Transverse colon (tissue), 4 donors: ENCODE measurements around the gene TAC1. TPM values are rescaled to one million over a fixed set of nuclear protein-coding genes. Genes with fewer than 3 reads are reported as not detected.

ENCODE experiments used
- DNase-seq: peaks from one replicate; pipeline ENCODE4 v3.0.0-alpha.2; 2019
- H3K27ac ChIP-seq, 4 donors: fragments of 200-600 bp; sonication (generic); 2 replicates each; pipeline ENCODE4 v1.5.1; 2016 to 2018; ENCODE audit warnings: inconsistent platforms in 4 of 4
- H3K27me3 ChIP-seq: fragments of 200-600 bp; sonication (generic); 2 replicates; pipeline ENCODE4 v1.5.1; 2017; ENCODE audit warnings: inconsistent platforms
- H3K36me3 ChIP-seq, 4 donors: fragments of 200-600 bp; sonication (generic); 2 replicates each; pipeline ENCODE4 v1.5.1; 2017 to 2019; ENCODE audit warnings: inconsistent platforms in 4 of 4
- H3K4me1 ChIP-seq, 4 donors: fragments of 200-600 bp; sonication (generic); 2 replicates each; pipeline ENCODE4 v1.5.1; 2017 to 2020; ENCODE audit warnings: inconsistent platforms in 4 of 4
- H3K4me3 ChIP-seq, 4 donors: fragments of 200-600 bp; sonication (generic); 1 replicate in 1 of 4; 2 replicates in 3 of 4; pipeline versions ENCODE4 v1.5.1 to v1.6.1; 2017 to 2019; ENCODE audit warnings: inconsistent platforms in 4 of 4
- H3K9me3 ChIP-seq, 2 donors: fragments of 200-600 bp; sonication (generic); 2 replicates each; pipeline ENCODE4 v1.5.1; 2017 to 2019; ENCODE audit warnings: inconsistent platforms in 2 of 2
- EP300 ChIP-seq: sonication (generic); formaldehyde crosslinking; IDR thresholded peaks from one replicate; pipeline ENCODE4 v1.6.1; 2017; ENCODE audit warnings: antibody characterized with exemption, low read depth
- POLR2A ChIP-seq: fragments of 450-650 bp; IDR thresholded peaks from one replicate; pipeline ENCODE4 v1.6.1; 2016; ENCODE audit warnings: antibody characterized with exemption, mild to moderate bottlenecking, moderate library complexity
- POLR2AphosphoS5 ChIP-seq, 3 donors: sonication (generic); formaldehyde crosslinking; IDR thresholded peaks; one replicate each; pipeline ENCODE4 v1.6.1; 2016; ENCODE audit warnings: antibody characterized with exemption in 3 of 3
- WGBS, 2 donors: methylation state at CpG; one replicate each; pipeline ENCODE4 v1.1.5; 2018; ENCODE audit warnings: low coverage in 1 of 2; 5-methylcytosine and 5-hydroxymethylcytosine counted together
- in situ Hi-C, 4 donors: fragments of 200-750 bp; cut with MboI; loops; one replicate each; pipeline versions ENCODE4 v1.15.0 to v1.15.1; 2017; ENCODE audit warnings: low sequenced_read_pairs in 3 of 4, low pct_ligation_motif_present in 1 of 4, low pct_unique_long_range_greater_than_20kb in 1 of 4
- intact Hi-C: fragments of 100-400 bp; cut with DNase I; formaldehyde crosslinking; loops from one replicate; pipeline ENCODE4 v1.15.1; 2023; ENCODE audit warnings: low total_unique reads
- total RNA-seq, 4 donors: library from RNA; depleted of rRNA; stranded (reverse); fragments of >200 nt; gene quantifications; one replicate each; pipeline ENCODE4 v1.1.0, GENCODE V29; 2016
- TF ChIP-seq, protein P1 (sequence below), 5 experiments: fragments of 200-600 bp in 3 of 5; fragments of 450-650 bp in 2 of 5; sonication (generic) in 3 of 5; IDR thresholded peaks; 1 replicate in 2 of 5; 2 replicates in 3 of 5; pipeline ENCODE4 v1.5.1; 2016 to 2017; ENCODE audit warnings: antibody characterized with exemption in 5 of 5, inconsistent platforms in 3 of 5, mild to moderate bottlenecking in 2 of 5, moderate library complexity in 1 of 5

TAC1 gene
- total RNA-seq, 4 donors from 2014 or later, result 2.7 to 4.0 TPM; not detected in 2

DNA sequence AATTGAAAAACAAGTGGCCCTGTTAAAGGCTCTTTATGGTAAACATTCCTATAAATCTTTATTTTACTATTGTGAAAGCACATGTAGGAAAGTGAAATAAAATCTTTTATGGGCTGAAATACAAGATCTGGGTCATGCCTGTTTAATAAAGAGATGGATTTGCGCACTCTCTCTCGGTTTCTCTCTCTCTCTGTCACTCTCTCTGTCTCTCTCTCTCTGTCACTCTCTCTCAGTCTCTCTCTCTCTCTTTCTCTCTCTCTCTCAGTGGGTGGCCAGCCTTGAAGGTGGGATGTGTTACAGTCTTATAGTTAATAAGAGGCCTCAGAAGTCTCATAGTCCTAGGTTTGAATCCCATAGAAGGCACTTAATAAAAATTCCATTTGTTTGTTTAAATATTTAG lies 2.4 kb downstream of the TAC1 start:
- DNase-seq, result no peak
- Histone ChIP-seq H3K4me3 (no peak overlapping the region), H3K27me3 (peaks cover 84% of the 10 kb centered on the region), H3K27ac (no peak overlapping the region), H3K4me1 (peaks cover 0 to 25% (median 12%) of the 10 kb centered on the region in 4 donors), H3K9me3 (no peaks in the 10 kb centered on the region), H3K36me3 (no peaks in the 10 kb centered on the region)
- TF ChIP-seq POLR2AphosphoS5 (IDR thresholded peaks at IDR 0.05) (no peak), POLR2A (no peak), EP300 (no peak)
- TF ChIP-seq, protein P1, sequence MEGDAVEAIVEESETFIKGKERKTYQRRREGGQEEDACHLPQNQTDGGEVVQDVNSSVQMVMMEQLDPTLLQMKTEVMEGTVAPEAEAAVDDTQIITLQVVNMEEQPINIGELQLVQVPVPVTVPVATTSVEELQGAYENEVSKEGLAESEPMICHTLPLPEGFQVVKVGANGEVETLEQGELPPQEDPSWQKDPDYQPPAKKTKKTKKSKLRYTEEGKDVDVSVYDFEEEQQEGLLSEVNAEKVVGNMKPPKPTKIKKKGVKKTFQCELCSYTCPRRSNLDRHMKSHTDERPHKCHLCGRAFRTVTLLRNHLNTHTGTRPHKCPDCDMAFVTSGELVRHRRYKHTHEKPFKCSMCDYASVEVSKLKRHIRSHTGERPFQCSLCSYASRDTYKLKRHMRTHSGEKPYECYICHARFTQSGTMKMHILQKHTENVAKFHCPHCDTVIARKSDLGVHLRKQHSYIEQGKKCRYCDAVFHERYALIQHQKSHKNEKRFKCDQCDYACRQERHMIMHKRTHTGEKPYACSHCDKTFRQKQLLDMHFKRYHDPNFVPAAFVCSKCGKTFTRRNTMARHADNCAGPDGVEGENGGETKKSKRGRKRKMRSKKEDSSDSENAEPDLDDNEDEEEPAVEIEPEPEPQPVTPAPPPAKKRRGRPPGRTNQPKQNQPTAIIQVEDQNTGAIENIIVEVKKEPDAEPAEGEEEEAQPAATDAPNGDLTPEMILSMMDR (IDR thresholded peaks at IDR 0.05), result no peak
- in situ Hi-C loops (no loop called here), intact Hi-C loops (no loop called here)
- WGBS, 2 donors, result 29 to 63% methylated on average over 2 of the region's 2 CpGs

DNA sequence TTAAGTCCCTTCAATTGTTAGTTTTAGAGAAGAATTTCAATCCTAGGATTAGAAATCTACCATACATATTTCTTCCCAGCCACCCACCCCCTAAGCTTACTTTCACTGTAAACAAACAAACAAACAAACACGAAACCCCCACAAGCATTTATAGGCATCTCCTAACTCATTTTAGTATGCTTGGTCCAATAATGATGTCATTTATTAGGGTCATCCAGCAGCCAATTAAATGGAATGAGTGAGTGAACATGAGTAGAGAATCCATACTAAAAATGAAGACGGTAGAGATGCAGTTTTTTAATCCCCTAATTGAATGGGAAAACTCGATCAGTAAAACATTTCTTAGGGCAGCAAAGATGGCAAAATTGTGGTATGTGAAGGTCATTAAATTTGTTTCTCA lies 3.2 kb downstream of the TAC1 start:
- intact Hi-C loops (no loop called here), in situ Hi-C loops (no loop called here)
- Histone ChIP-seq H3K27ac (no peak overlapping the region), H3K36me3 (no peaks in the 10 kb centered on the region), H3K27me3 (peaks cover 76% of the 10 kb centered on the region), H3K9me3 (no peaks in the 10 kb centered on the region), H3K4me1 (peaks cover 0 to 25% (median 12%) of the 10 kb centered on the region in 4 donors), H3K4me3 (no peak overlapping the region)
- TF ChIP-seq EP300, result no peak
- TF ChIP-seq POLR2AphosphoS5 (IDR thresholded peaks at IDR 0.05), result no peak
- TF ChIP-seq, protein P1 (IDR thresholded peaks at IDR 0.05), result no peak
- no peak for TF ChIP-seq POLR2A
- 68 to 74% methylated on average over 3 of the region's 3 CpGs for WGBS, 2 donors
- DNase-seq, result no peak

DNA sequence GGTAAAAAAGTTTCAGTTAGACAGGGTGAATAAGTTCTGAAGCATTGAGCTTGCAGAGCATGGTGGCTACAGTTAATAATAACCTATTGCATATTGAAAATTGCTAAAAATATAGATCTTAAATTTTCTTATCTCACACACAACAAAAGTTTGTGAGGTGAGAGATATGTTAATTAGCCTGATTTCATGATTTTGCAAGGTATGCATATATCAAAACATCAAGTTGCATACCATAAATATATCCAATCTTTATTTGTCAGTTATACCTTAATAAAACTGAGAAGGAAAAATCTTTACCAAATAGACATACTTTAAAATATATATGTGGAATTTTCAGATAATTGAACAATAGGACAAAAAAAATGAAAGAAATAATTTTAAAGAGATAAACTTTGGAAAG lies 16.6 kb downstream of the TAC1 start:
- TF ChIP-seq, protein P1 (IDR thresholded peaks at IDR 0.05), result no peak
- TF ChIP-seq POLR2A, result no peak
- no peak for TF ChIP-seq POLR2AphosphoS5 (IDR thresholded peaks at IDR 0.05)
- TF ChIP-seq EP300, result no peak
- H3K4me3 ChIP-seq, result no peak overlapping the region

DNA sequence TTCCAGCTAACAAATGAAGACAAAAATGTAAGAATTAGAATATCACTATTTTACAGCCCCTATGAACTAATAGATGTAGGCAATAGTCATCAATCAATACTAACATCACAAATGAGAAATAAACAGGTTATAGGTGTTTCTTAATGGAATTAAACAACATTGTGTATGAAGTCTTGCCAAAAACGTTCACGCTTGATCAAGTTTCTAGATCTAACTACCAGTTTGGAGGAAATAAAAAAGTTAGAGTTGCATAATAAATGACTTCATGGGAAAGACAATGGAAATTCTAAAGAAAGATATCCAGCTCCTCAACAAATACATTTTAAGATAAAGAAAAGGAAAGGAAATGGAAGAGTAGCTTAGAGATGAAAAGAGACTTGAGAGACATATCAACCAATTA lies 19.7 kb downstream of the TAC1 start:
- no peak overlapping the region for H3K4me3 ChIP-seq
- no peaks in the 10 kb centered on the region for H3K4me1 ChIP-seq
- H3K9me3 ChIP-seq, result no peaks in the 10 kb centered on the region
- H3K27ac ChIP-seq, result no peak overlapping the region
- H3K36me3 ChIP-seq, result no peaks in the 10 kb centered on the region
- no peak for DNase-seq
- TF ChIP-seq, protein P1 (IDR thresholded peaks at IDR 0.05), result no peak
- TF ChIP-seq POLR2A (no peak), EP300 (no peak), POLR2AphosphoS5 (IDR thresholded peaks at IDR 0.05) (no peak)
- peaks cover 2% of the 10 kb centered on the region for H3K27me3 ChIP-seq
- in situ Hi-C loops, result no loop called here
- WGBS, 2 donors, result 80 to 93% methylated on average over 2 of the region's 2 CpGs
- intact Hi-C loops, result no loop called here

More for the DNA sequence above, 16.6 kb downstream of the TAC1 start:
- Histone ChIP-seq H3K36me3 (no peaks in the 10 kb centered on the region), H3K9me3 (no peaks in the 10 kb centered on the region), H3K27me3 (peaks cover 6% of the 10 kb centered on the region), H3K27ac (no peak overlapping the region), H3K4me1 (no peaks in the 10 kb centered on the region)
- in situ Hi-C loops (no loop called here), intact Hi-C loops (no loop called here)
- no peak for DNase-seq
